Stimulated activated CD4-positive, alpha-beta T cell treated with anti-CD3 and anti-CD28 coated beads, TNF-alpha, amount 100 ng/mL, for 24 hours (primary cell): Measurements from ENCODE around the gene FMOD.
"Not testable (repeated sequence)": the region's sequence is repeated elsewhere in the genome, so short reads cannot be mapped to it uniquely, and the experiment has no call there.

Experiments used
- DNase-seq, 3 experiments: peaks; one replicate each; pipeline ENCODE4 v3.0.0-alpha.2; 2020; ENCODE audit warnings: low read depth in 3 of 3

The FMOD gene

GRCh38 chr1:203306965-203307541 is 43.9 kb downstream of the FMOD start:
- DNase-seq: peak in 1 of 3 experiments; percentile 62

- peak in 1 of 3 experiments; percentile 39 for DNase-seq
Measured at GRCh38 chr1:203306089-203306964, 44.6 kb downstream of the FMOD start.

GRCh38 chr1:203305809-203306088 is 45.2 kb downstream of the FMOD start:
- DNase-seq: no peak

- peak; percentile 79 to 89 (median 80) for DNase-seq
Measured at GRCh38 chr1:203304919-203305808, 45.8 kb downstream of the FMOD start, which contains the start of gene BTG2. Gene BTG2 (plus strand): TSS chr1:203305519. CDS start chr1:203305607, 88 bp downstream.

GRCh38 chr1:203304391-203304918 is 46.5 kb downstream of the FMOD start:
- DNase-seq: no peak

GRCh38 chr1:203302894-203303293 is 48.0 kb downstream of the FMOD start:
- no peak for DNase-seq

GRCh38 chr1:203302456-203302855 is 48.5 kb downstream of the FMOD start:
- no peak for DNase-seq

- DNase-seq: no peak
Measured at GRCh38 chr1:203301331-203301668, 49.6 kb downstream of the FMOD start.

- DNase-seq: no peak
Measured at GRCh38 chr1:203300441-203301330, 50.2 kb downstream of the FMOD start.

- DNase-seq: not testable (repeated sequence)
Measured at GRCh38 chr1:203299719-203300429, 51.0 kb downstream of the FMOD start.

- no peak for DNase-seq
Measured at GRCh38 chr1:203299169-203299568, 51.8 kb downstream of the FMOD start.

GRCh38 chr1:203296460-203297073 is 54.4 kb downstream of the FMOD start:
- DNase-seq: no peak

- DNase-seq: no peak
Measured at GRCh38 chr1:203295796-203296195, 55.1 kb downstream of the FMOD start.

- DNase-seq: no peak
Measured at GRCh38 chr1:203291201-203292096, 59.5 kb downstream of the FMOD start.
